H1 (cell line): ENCODE measurements around the gene ENKUR. TPM values are rescaled to one million over a fixed set of nuclear protein-coding genes. Genes with fewer than 3 reads are reported as not detected.

ENCODE experiments used
- CTCF ChIA-PET: fragments of 300-600 bp; sonication (Branson Sonifier 250); formaldehyde crosslinking; loops from one replicate; lab custom pipeline; 2021; ENCODE audit not compliant: partially characterized antibody; lab: Charles Lee
- POLR2A ChIA-PET: fragments of 300-600 bp; sonication (Branson Sonifier 250); formaldehyde crosslinking; loops from one replicate; lab custom pipeline; 2021; ENCODE audit warnings: inconsistent platforms; ENCODE audit not compliant: partially characterized antibody; lab: Charles Lee
- DNase-seq, 2 experiments: peaks; one replicate each; pipeline versions ENCODE4 v3.0.0 to v3.0.0-alpha.2; 2010 to 2022; ENCODE audit warnings: low spot score in 2 of 2, low read depth in 1 of 2, mixed read lengths in 1 of 2
- FAIRE-seq: peaks from 2 replicates; lab custom pipeline; 2011; peaks lifted over from hg19 to GRCh38; lab: Jason Lieb, UNC
- H2AFZ ChIP-seq: 2 replicates; pipeline ENCODE4 v1.8.1; 2012; ENCODE audit warnings: low read length, inconsistent platforms
- H2AK5ac ChIP-seq: 2 replicates; pipeline ENCODE4 v1.6.1; 2013; ENCODE audit warnings: low read depth, low read length
- H2BK120ac ChIP-seq: replicated peaks from 2 replicates; pipeline ENCODE3; 2013; ENCODE audit warnings: low read depth, low read length, inconsistent platforms
- H2BK12ac ChIP-seq: 2 replicates; pipeline ENCODE4 v1.6.1; 2013; ENCODE audit warnings: low read depth, low read length
- H2BK15ac ChIP-seq: 2 replicates; pipeline ENCODE4 v1.6.1; 2013; ENCODE audit warnings: low read length
- H2BK20ac ChIP-seq: 2 replicates; pipeline ENCODE4 v1.6.1; 2013; ENCODE audit warnings: low read length
- H2BK5ac ChIP-seq: 2 replicates; pipeline ENCODE4 v1.6.1; 2013; ENCODE audit warnings: low read depth, low read length
- H3K14ac ChIP-seq: 2 replicates; pipeline ENCODE4 v1.6.1; 2013; ENCODE audit warnings: inconsistent platforms; ENCODE audit not compliant: insufficient read length
- H3K18ac ChIP-seq: 2 replicates; pipeline ENCODE4 v1.6.1; 2013; ENCODE audit warnings: low read length; ENCODE audit errors: extremely low read depth
- H3K23ac ChIP-seq: 2 replicates; pipeline ENCODE4 v1.6.1; 2013; ENCODE audit warnings: inconsistent platforms; ENCODE audit not compliant: insufficient read length
- H3K23me2 ChIP-seq: 2 replicates; pipeline ENCODE4 v1.6.1; 2013; ENCODE audit warnings: low read depth, low read length
- H3K27ac ChIP-seq: 2 replicates; pipeline ENCODE4 v1.6.1; 2011; ENCODE audit warnings: low read depth, low read length, inconsistent platforms
- H3K27me3 ChIP-seq, 4 experiments: replicated peaks in 1 of 4; 1 replicate in 1 of 4; 2 replicates in 3 of 4; pipeline versions ENCODE4 v1.6.1 to v1.8.1; 2011 to 2013; ENCODE audit warnings: low read length in 3 of 4, mild to moderate bottlenecking in 3 of 4, inconsistent platforms in 2 of 4, mixed read lengths in 2 of 4, moderate library complexity in 1 of 4; ENCODE audit not compliant: control insufficient read depth in 3 of 4, insufficient read depth in 3 of 4; ENCODE audit errors: extremely low read depth in 1 of 4
- H3K36me3 ChIP-seq, 4 experiments: 2 replicates each; pipeline versions ENCODE4 v1.6.1 to v1.8.1; 2011 to 2013; ENCODE audit warnings: mild to moderate bottlenecking in 4 of 4, low read length in 3 of 4, moderate library complexity in 2 of 4, control low read depth in 1 of 4, inconsistent platforms in 1 of 4; ENCODE audit not compliant: insufficient read depth in 4 of 4, control insufficient read depth in 2 of 4
- H3K4ac ChIP-seq: replicated peaks from 2 replicates; pipeline ENCODE3; 2013; ENCODE audit warnings: low read length, low read depth, mixed read lengths, inconsistent platforms; ENCODE audit not compliant: insufficient read length
- H3K4me1 ChIP-seq, 4 experiments: replicated peaks in 1 of 4; 1 replicate in 1 of 4; 2 replicates in 3 of 4; pipeline versions ENCODE4 v1.6.1 to v1.8.1; 2011 to 2013; ENCODE audit warnings: low read length in 3 of 4, inconsistent platforms in 2 of 4, mixed read lengths in 1 of 4; ENCODE audit not compliant: insufficient read depth in 4 of 4, control insufficient read depth in 3 of 4
- H3K4me2 ChIP-seq, 2 experiments: 2 replicates each; pipeline versions ENCODE4 v1.6.1 to v1.8.1; 2011 to 2013; ENCODE audit warnings: low read depth in 2 of 2, low read length in 2 of 2, control low read depth in 1 of 2, inconsistent platforms in 1 of 2, mild to moderate bottlenecking in 1 of 2; ENCODE audit not compliant: insufficient read depth in 1 of 2
- H3K4me3 ChIP-seq, 4 experiments: fragments of 200-600, 300-600 bp in 1 of 4; sonication (generic), shearing (Covaris generic), sonication (Bioruptor Twin) in 1 of 4; 2 replicates each; pipeline versions ENCODE4 v1.5.1 to v1.8.1; 2011 to 2016; ENCODE audit warnings: low read length in 4 of 4, low read depth in 3 of 4, control low read depth in 2 of 4, inconsistent platforms in 2 of 4, mild to moderate bottlenecking in 2 of 4, mixed read lengths in 1 of 4, moderate library complexity in 1 of 4; ENCODE audit not compliant: insufficient read depth in 2 of 4; ENCODE audit errors: extremely low read depth in 1 of 4
- H3K56ac ChIP-seq: replicated peaks from 2 replicates; pipeline ENCODE3; 2013; ENCODE audit warnings: low read depth, mild to moderate bottlenecking, mixed read lengths, low read length, inconsistent platforms; ENCODE audit not compliant: insufficient read length
- H3K79me1 ChIP-seq: 2 replicates; pipeline ENCODE4 v1.6.1; 2013; ENCODE audit warnings: low read depth, low read length, control low read depth
- H3K79me2 ChIP-seq, 2 experiments: 2 replicates each; pipeline versions ENCODE4 v1.6.1 to v1.8.1; 2012 to 2013; ENCODE audit warnings: low read length in 2 of 2, mild to moderate bottlenecking in 2 of 2, inconsistent platforms in 1 of 2; ENCODE audit not compliant: insufficient read depth in 2 of 2, control insufficient read depth in 1 of 2
- H3K9ac ChIP-seq, 4 experiments: replicated peaks in 1 of 4; 1 replicate in 1 of 4; 2 replicates in 3 of 4; pipeline versions ENCODE4 v1.6.1 to v1.8.1; 2011 to 2013; ENCODE audit warnings: low read depth in 3 of 4, low read length in 3 of 4, control low read depth in 2 of 4, mild to moderate bottlenecking in 2 of 4, moderate library complexity in 2 of 4, inconsistent platforms in 1 of 4; ENCODE audit errors: extremely low read depth in 1 of 4
- H3K9me3 ChIP-seq, 2 experiments: 2 replicates each; pipeline versions ENCODE4 v1.6.1 to v1.8.1; 2012 to 2013; ENCODE audit warnings: mild to moderate bottlenecking in 2 of 2, moderate library complexity in 2 of 2, control low read depth in 1 of 2, inconsistent platforms in 1 of 2, low read depth in 1 of 2, low read length in 1 of 2, mixed read lengths in 1 of 2; ENCODE audit not compliant: insufficient read depth in 2 of 2
- H4K20me1 ChIP-seq, 2 experiments: replicated peaks in 1 of 2; 2 replicates each; pipeline versions ENCODE3 to v1.8.1; 2011 to 2013; ENCODE audit warnings: inconsistent platforms in 2 of 2, low read length in 2 of 2, mild to moderate bottlenecking in 1 of 2; ENCODE audit not compliant: insufficient read depth in 2 of 2, control insufficient read depth in 1 of 2
- H4K5ac ChIP-seq: 2 replicates; pipeline ENCODE4 v1.6.1; 2013; ENCODE audit warnings: low read length, low read depth, mixed read lengths, inconsistent platforms; ENCODE audit not compliant: insufficient read length
- H4K8ac ChIP-seq: 2 replicates; pipeline ENCODE4 v1.8.0; 2013; ENCODE audit warnings: mild to moderate bottlenecking, moderate library complexity, low read length, inconsistent platforms; ENCODE audit not compliant: insufficient read depth; ENCODE audit errors: extremely low read depth
- H4K91ac ChIP-seq: replicated peaks from 2 replicates; pipeline ENCODE3; 2013; ENCODE audit warnings: low read length, mixed read lengths, inconsistent platforms; ENCODE audit not compliant: insufficient read length
- EZH2 ChIP-seq: fragments of 200-600 bp; sonication (generic); IDR thresholded peaks from 2 replicates; pipeline ENCODE4 v1.7.1; 2012; ENCODE audit warnings: low read depth, mild to moderate bottlenecking, moderate library complexity, low read length, inconsistent platforms; ENCODE audit not compliant: severe bottlenecking
- KDM5A ChIP-seq: fragments of 200-600 bp; IDR thresholded peaks from 2 replicates; pipeline ENCODE4 v1.7.1; 2012; ENCODE audit warnings: mild to moderate bottlenecking, low read length, inconsistent platforms, mixed read lengths
- RFX5 ChIP-seq: IDR thresholded peaks from 2 replicates; pipeline ENCODE4 v1.6.1; 2011; ENCODE audit warnings: low read depth, low read length, improper control_type of control experiment, borderline replicate concordance
- SIRT6 ChIP-seq: IDR thresholded peaks from one replicate; pipeline ENCODE4 v1.7.1; 2012; ENCODE audit warnings: low read length, inconsistent platforms
- WGBS, 2 experiments: shearing (Covaris generic) in 1 of 2; methylation state at CpG; one replicate each; pipeline versions ENCODE4 v1.1.6 to v1.1.7; 2013 to 2015; ENCODE audit warnings: low lambda C conversion rate in 2 of 2, mixed read lengths in 2 of 2, inconsistent platforms in 1 of 2, low coverage in 1 of 2, missing lambda C conversion rate in 1 of 2; ENCODE audit not compliant: insufficient replicate concordance in 2 of 2, insufficient coverage in 1 of 2, insufficient read length in 1 of 2; ENCODE audit errors: extremely low coverage in 1 of 2, missing lambda C conversion rate in 1 of 2; 5-methylcytosine and 5-hydroxymethylcytosine counted together
- polyA plus RNA-seq, 7 experiments: library from polyadenylated mRNA; depleted of rRNA in 3 of 7; stranded (reverse) in 5 of 7; unstranded in 2 of 7; fragments of >200 nt in 5 of 7; fragments of 200-250 nt in 2 of 7; gene quantifications; 1 replicate in 5 of 7; 2 replicates in 1 of 7; 4 replicates in 1 of 7; pipeline versions ENCODE4 v1.2.1 to v1.2.3, GENCODE V29; 2011 to 2013; ENCODE audit warnings: missing spikeins in 2 of 7, mixed read lengths in 2 of 7
- total RNA-seq: library from RNA; stranded (reverse); fragmentation: NEBNext Ultra II Directional; extraction: Animal tissue kit (Norgen Biotek cat#: 25700); gene quantifications from 2 replicates; pipeline ENCODE4 v1.2.1, GENCODE V29; 2021

The ENKUR gene
- total and polyA plus RNA-seq, 2 of the 8 experiments (the other 6 are each of a cell fraction or from before 2014, with no cell fraction given): not detected

GRCh38 chr10:24947304-24948097 is 68.5 kb downstream of the ENKUR start:
- TF ChIP-seq KDM5A (no peak), RFX5 (no peak), SIRT6 (no peak), EZH2 (no peak)
- no peak overlapping the region for H3K18ac ChIP-seq
- H2BK5ac ChIP-seq: no peak overlapping the region
- H3K4me3 ChIP-seq: no peak overlapping the region
- H3K36me3 ChIP-seq: no peaks in the 10 kb centered on the region
- no peak overlapping the region for H3K4me2 ChIP-seq
- FAIRE-seq (no peak), DNase-seq (no peak)
- no peak overlapping the region for H4K5ac ChIP-seq
- H3K4ac ChIP-seq: no peak overlapping the region
- H2BK20ac ChIP-seq: no peak overlapping the region
- no peak overlapping the region for H2BK12ac ChIP-seq
- no peak overlapping the region for H4K91ac ChIP-seq
- H3K56ac ChIP-seq: no peak overlapping the region
- H3K4me1 ChIP-seq: peaks cover 3 to 16% (median 13%) of the 10 kb centered on the region in 4 experiments; a peak in 5 of 7 replicates
- no peaks in the 10 kb centered on the region for H4K20me1 ChIP-seq
- 86% methylated on average over 4 of the region's 4 CpGs; no CpG with 5 or more reads in 1 of the 2 experiments for WGBS, 2 experiments
- no peak overlapping the region for H3K14ac ChIP-seq
- no peaks in the 10 kb centered on the region for H3K27me3 ChIP-seq
- no peak overlapping the region for H2AK5ac ChIP-seq
- no peak overlapping the region for H2BK120ac ChIP-seq
- H3K9me3 ChIP-seq: no peaks in the 10 kb centered on the region
- no peak overlapping the region for H3K27ac ChIP-seq
- 0 out of 2 replicates have a peak, but pooled peaks cover 4% of the 10 kb centered on the region for H3K23me2 ChIP-seq
- CTCF ChIA-PET: interaction anchor here (0.7 to 1.8 kb wide), 3 partner anchors 12 to 376 kb away, joined by 3 to 6 read pairs (median 3); no protein-coding TSS in a partner anchor
- no peak overlapping the region for H3K23ac ChIP-seq
- POLR2A ChIA-PET: interaction anchor here (0.8 to 1.8 kb wide), 2 partner anchors 18 to 223 kb away, joined by 4 read pairs; partner anchors contain the start of gene ARHGAP21
- no peaks in the 10 kb centered on the region for H3K79me1 ChIP-seq
- no peak overlapping the region for H2BK15ac ChIP-seq
- no peak overlapping the region for H2AFZ ChIP-seq
- H4K8ac ChIP-seq: no peak overlapping the region
- no peak overlapping the region for H3K9ac ChIP-seq
- no peaks in the 10 kb centered on the region for H3K79me2 ChIP-seq
